ENCODE measurements around the gene CENPH.
"Not testable (repeated sequence)": the region's sequence is repeated elsewhere in the genome, so short reads cannot be mapped to it uniquely, and the experiment has no call there.

Gene CENPH

GRCh38 chr5:69189162-69190086 is at the start of gene CENPH:
Gene CENPH, plus strand, starts transcription at chr5:69189583. Its CDS starts 52 bp downstream, at chr5:69189635.
- H3K27me3 Mint-ChIP-seq, result no peaks in the 10 kb centered on the region
- peak within 1 kb of the TSS; percentile 91 for H3K27ac Mint-ChIP-seq
- peak within 1 kb of the TSS; percentile 92 for H3K4me3 Mint-ChIP-seq
- no peaks in the 10 kb centered on the region for H3K36me3 Mint-ChIP-seq
- H3K4me1 Mint-ChIP-seq, result peaks cover 15% of the 10 kb centered on the region
- H3K9me3 Mint-ChIP-seq, result no peaks in the 10 kb centered on the region

- not testable (repeated sequence) for H3K4me1 Mint-ChIP-seq, H3K27ac Mint-ChIP-seq, H3K4me3 Mint-ChIP-seq, H3K27me3 Mint-ChIP-seq, H3K9me3 Mint-ChIP-seq, H3K36me3 Mint-ChIP-seq
Observed at GRCh38 chr5:69140239-69140638, 49.1 kb upstream of the CENPH start.

GRCh38 chr5:69140827-69141226 is 48.6 kb upstream of the CENPH start:
- Mint-ChIP-seq H3K4me3 (no peak overlapping the region), H3K36me3 (peaks cover 2% of the 10 kb centered on the region), H3K9me3 (peaks cover 6% of the 10 kb centered on the region), H3K27ac (no peak overlapping the region), H3K27me3 (no peaks in the 10 kb centered on the region), H3K4me1 (no peaks in the 10 kb centered on the region)

- H3K36me3 Mint-ChIP-seq, H3K4me3 Mint-ChIP-seq, H3K27ac Mint-ChIP-seq, H3K9me3 Mint-ChIP-seq, H3K27me3 Mint-ChIP-seq, H3K4me1 Mint-ChIP-seq: not testable (repeated sequence)
Observed at GRCh38 chr5:69148576-69148975, 40.8 kb upstream of the CENPH start.

- Mint-ChIP-seq H3K36me3 (no peaks in the 10 kb centered on the region), H3K27ac (no peak overlapping the region), H3K9me3 (no peaks in the 10 kb centered on the region), H3K4me1 (no peaks in the 10 kb centered on the region), H3K27me3 (no peaks in the 10 kb centered on the region), H3K4me3 (no peak overlapping the region)
Observed at GRCh38 chr5:69148981-69149675, 40.3 kb upstream of the CENPH start.

GRCh38 chr5:69149676-69150010 is 39.7 kb upstream of the CENPH start:
- Mint-ChIP-seq H3K36me3 (no peaks in the 10 kb centered on the region), H3K27ac (no peak overlapping the region), H3K9me3 (no peaks in the 10 kb centered on the region), H3K27me3 (no peaks in the 10 kb centered on the region), H3K4me1 (no peaks in the 10 kb centered on the region), H3K4me3 (no peak overlapping the region)

- Mint-ChIP-seq H3K9me3 (no peaks in the 10 kb centered on the region), H3K4me3 (no peak overlapping the region), H3K36me3 (no peaks in the 10 kb centered on the region), H3K27ac (no peak overlapping the region), H3K27me3 (no peaks in the 10 kb centered on the region), H3K4me1 (no peaks in the 10 kb centered on the region)
Observed at GRCh38 chr5:69152731-69153130, 36.7 kb upstream of the CENPH start.

GRCh38 chr5:69156456-69156855 is 32.9 kb upstream of the CENPH start:
- Mint-ChIP-seq H3K4me3 (no peak overlapping the region), H3K4me1 (no peaks in the 10 kb centered on the region)

GRCh38 chr5:69158039-69158438 is 31.3 kb upstream of the CENPH start:
- Mint-ChIP-seq H3K27me3 (no peaks in the 10 kb centered on the region), H3K36me3 (no peaks in the 10 kb centered on the region), H3K4me3 (no peak overlapping the region), H3K9me3 (no peaks in the 10 kb centered on the region), H3K27ac (no peak overlapping the region), H3K4me1 (no peaks in the 10 kb centered on the region)

More at GRCh38 chr5:69156456-69156855, 32.9 kb upstream of the CENPH start:
- Mint-ChIP-seq H3K9me3 (no peaks in the 10 kb centered on the region), H3K36me3 (no peaks in the 10 kb centered on the region), H3K27ac (no peak overlapping the region), H3K27me3 (no peaks in the 10 kb centered on the region)

- Mint-ChIP-seq H3K4me3 (no peak overlapping the region), H3K27ac (no peak overlapping the region), H3K36me3 (no peaks in the 10 kb centered on the region), H3K9me3 (no peaks in the 10 kb centered on the region), H3K27me3 (no peaks in the 10 kb centered on the region), H3K4me1 (peaks cover 1% of the 10 kb centered on the region)
Observed at GRCh38 chr5:69160651-69161050, 28.7 kb upstream of the CENPH start.

- H3K4me1 Mint-ChIP-seq, result peaks cover 24% of the 10 kb centered on the region
- H3K27me3 Mint-ChIP-seq, result no peaks in the 10 kb centered on the region
- peak within 1 kb of the TSS; percentile 91 for H3K4me3 Mint-ChIP-seq
- H3K36me3 Mint-ChIP-seq, result no peaks in the 10 kb centered on the region
- no peaks in the 10 kb centered on the region for H3K9me3 Mint-ChIP-seq
- peak within 1 kb of the TSS; percentile 44 for H3K27ac Mint-ChIP-seq
Observed at GRCh38 chr5:69166686-69167492, 22.5 kb upstream of the CENPH start, which contains the start of gene CCNB1. Gene CCNB1, plus strand, starts transcription at chr5:69167150. Its CDS starts 113 bp downstream, at chr5:69167263.

GRCh38 chr5:69167493-69167855 is 21.9 kb upstream of the CENPH start:
- Mint-ChIP-seq H3K4me3 (peak overlapping the region; percentile 91), H3K36me3 (no peaks in the 10 kb centered on the region), H3K27me3 (no peaks in the 10 kb centered on the region), H3K4me1 (peaks cover 24% of the 10 kb centered on the region), H3K9me3 (no peaks in the 10 kb centered on the region), H3K27ac (no peak overlapping the region)

GRCh38 chr5:69167929-69168328 is 21.5 kb upstream of the CENPH start:
- Mint-ChIP-seq H3K27ac (no peak overlapping the region), H3K4me1 (peaks cover 24% of the 10 kb centered on the region), H3K27me3 (no peaks in the 10 kb centered on the region), H3K36me3 (no peaks in the 10 kb centered on the region), H3K9me3 (no peaks in the 10 kb centered on the region), H3K4me3 (peak overlapping the region; percentile 91)

GRCh38 chr5:69170495-69170894 is 18.9 kb upstream of the CENPH start:
- Mint-ChIP-seq H3K4me1 (peaks cover 24% of the 10 kb centered on the region), H3K9me3 (no peaks in the 10 kb centered on the region), H3K27me3 (no peaks in the 10 kb centered on the region), H3K36me3 (peaks cover 4% of the 10 kb centered on the region), H3K4me3 (no peak overlapping the region), H3K27ac (no peak overlapping the region)

- no peak overlapping the region for H3K4me3 Mint-ChIP-seq
- no peaks in the 10 kb centered on the region for H3K27me3 Mint-ChIP-seq
- H3K27ac Mint-ChIP-seq, result no peak overlapping the region
- H3K36me3 Mint-ChIP-seq, result peaks cover 4% of the 10 kb centered on the region
- H3K4me1 Mint-ChIP-seq, result peaks cover 20% of the 10 kb centered on the region
- H3K9me3 Mint-ChIP-seq, result no peaks in the 10 kb centered on the region
Observed at GRCh38 chr5:69170969-69171368, 18.4 kb upstream of the CENPH start.
